Esophagus muscularis mucosa (tissue), 4 donors: ENCODE measurements around the gene ATP1A2.
"Not testable (repeated sequence)": the region's sequence is repeated elsewhere in the genome, so short reads cannot be mapped to it uniquely, and the experiment has no call there.

ENCODE experiments used
- CTCF ChIP-seq, 3 experiments: fragments of 200-600 bp in 2 of 3; fragments of 450-650 bp in 1 of 3; sonication (generic) in 2 of 3; IDR thresholded peaks; one replicate each; pipeline ENCODE4 v1.5.1; 2017 to 2019; ENCODE audit warnings: antibody characterized with exemption in 3 of 3, mild to moderate bottlenecking in 2 of 3, moderate library complexity in 1 of 3
- EP300 ChIP-seq: sonication (generic); formaldehyde crosslinking; IDR thresholded peaks from one replicate; pipeline ENCODE4 v1.6.1; 2017; ENCODE audit warnings: antibody characterized with exemption
- POLR2A ChIP-seq: fragments of 450-650 bp; IDR thresholded peaks from one replicate; pipeline ENCODE4 v1.6.1; 2017; ENCODE audit warnings: antibody characterized with exemption, moderate library complexity, mild to moderate bottlenecking, low read depth
- POLR2AphosphoS5 ChIP-seq, 2 donors: sonication (generic); formaldehyde crosslinking; IDR thresholded peaks; one replicate each; pipeline ENCODE4 v1.6.1; 2017; ENCODE audit warnings: antibody characterized with exemption in 2 of 2

GRCh38 chr1:160111462-160111861 is 4.1 kb upstream of the ATP1A2 start:
- TF ChIP-seq CTCF (IDR thresholded peaks at IDR 0.05); POLR2A; POLR2AphosphoS5 (IDR thresholded peaks at IDR 0.05); EP300: not testable (repeated sequence)
